HG02763 (cell line): Measurements from ENCODE around the gene EHD1.

Source experiments
- ATAC-seq: cut with Tn5 transposase; IDR thresholded peaks from one replicate; pipeline ENCODE4 v1.9.1; 2021; ENCODE audit warnings: mild to moderate bottlenecking, moderate library complexity; ENCODE audit not compliant: unreplicated experiment

The EHD1 gene

DNA sequence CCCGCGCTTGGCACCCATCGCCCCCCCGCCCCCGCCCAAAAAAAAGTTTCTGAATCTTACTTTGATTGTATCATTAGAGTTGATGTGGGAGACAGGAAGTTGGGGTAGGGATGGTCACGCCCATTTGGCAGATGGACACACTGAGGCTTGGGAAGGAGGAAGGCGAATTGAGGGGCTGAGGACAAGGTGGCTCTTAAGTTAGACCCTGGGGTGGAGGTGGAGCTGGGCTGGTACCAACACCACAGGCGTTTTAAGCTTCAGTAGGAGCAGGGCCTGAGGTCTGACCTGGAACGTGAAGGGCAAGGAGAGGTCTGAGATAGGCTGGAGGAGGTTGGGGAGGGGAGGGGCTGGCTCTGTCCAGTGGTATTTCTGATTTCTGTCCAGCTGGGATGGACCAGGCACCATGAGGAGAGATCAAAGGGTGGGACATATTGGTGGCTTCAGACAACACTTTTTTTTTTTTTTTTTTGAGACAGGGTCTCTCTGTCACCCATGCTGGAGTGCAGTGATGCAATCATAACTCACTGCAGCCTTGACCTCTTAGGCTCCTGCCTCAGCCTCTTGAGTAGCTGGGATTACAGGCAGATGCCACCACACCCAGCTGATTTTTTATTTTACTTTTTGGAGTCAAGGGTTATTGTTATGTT, 33.2 kb downstream of the EHD1 start:
- ATAC-seq, result no peak

- no peak for ATAC-seq
Measured at GRCh38 chr11:64844330-64845128, 33.9 kb downstream of the EHD1 start, which contains the start of gene CDC42BPG. TSS of gene CDC42BPG (minus strand) at chr11:64844653. CDS start at chr11:64844569, 84 bp downstream.

- ATAC-seq, result no peak
Measured at GRCh38 chr11:64843686-64844329, 34.6 kb downstream of the EHD1 start.

DNA sequence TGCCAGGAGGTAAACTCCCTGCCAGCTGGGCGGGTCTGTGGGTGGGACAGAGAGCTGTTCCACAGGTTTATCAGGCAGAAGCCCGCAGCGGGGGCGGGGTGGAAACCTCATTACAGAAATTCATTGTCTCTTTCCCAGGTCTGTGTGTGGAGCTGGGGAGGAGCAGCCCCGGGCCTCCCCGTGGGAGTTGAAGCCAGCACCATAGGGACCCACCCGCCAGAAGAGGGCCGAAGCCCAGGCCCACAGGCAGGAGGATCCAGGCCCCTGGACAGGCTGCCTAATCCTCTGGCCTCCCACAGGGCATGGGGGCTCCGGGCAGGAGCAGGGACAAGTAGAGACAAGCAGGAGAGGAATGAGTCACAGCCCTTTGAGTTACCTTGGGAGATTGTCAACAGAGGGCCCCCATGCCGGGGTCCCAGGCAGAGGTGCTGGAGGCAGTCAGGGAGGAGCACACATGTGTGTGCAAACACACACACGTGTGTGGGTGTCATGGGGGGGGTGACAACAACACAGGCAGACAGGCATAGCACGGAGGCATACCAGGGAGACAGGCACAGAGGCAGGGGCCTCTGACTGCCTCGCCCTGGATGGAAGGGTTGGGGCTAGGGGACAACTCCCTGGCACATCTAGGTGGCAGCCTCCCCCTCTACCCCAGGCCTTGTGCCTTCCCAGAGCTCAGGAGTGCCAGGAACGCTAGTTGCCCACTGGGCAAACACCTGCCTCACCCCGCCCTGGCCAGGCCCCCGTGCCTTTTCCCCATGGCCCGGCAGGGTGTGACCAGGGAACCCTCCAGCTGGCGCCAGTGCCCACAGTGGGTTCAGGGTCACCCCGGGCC, 35.4 kb downstream of the EHD1 start:
- ATAC-seq, result no peak

DNA sequence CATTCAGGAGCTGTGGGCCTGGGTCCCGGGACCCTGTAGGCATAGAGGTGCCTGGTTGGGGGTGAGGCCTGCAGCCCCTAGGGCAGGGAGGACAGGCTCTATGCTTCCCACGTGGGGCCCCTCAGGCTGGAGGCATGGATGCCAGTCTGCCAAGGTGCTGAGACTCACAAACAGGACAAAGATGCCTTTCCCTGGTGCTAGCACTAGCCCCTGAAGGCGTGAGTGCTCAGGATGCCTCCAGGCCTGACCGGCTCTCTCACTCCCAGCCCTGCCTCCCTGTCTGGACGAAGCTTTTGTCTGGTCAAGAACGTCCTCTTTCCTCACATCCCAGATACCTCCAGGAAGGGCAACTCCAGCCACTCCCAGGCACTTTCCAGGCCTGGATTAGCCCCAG, 36.1 kb downstream of the EHD1 start:
- ATAC-seq, result no peak

DNA sequence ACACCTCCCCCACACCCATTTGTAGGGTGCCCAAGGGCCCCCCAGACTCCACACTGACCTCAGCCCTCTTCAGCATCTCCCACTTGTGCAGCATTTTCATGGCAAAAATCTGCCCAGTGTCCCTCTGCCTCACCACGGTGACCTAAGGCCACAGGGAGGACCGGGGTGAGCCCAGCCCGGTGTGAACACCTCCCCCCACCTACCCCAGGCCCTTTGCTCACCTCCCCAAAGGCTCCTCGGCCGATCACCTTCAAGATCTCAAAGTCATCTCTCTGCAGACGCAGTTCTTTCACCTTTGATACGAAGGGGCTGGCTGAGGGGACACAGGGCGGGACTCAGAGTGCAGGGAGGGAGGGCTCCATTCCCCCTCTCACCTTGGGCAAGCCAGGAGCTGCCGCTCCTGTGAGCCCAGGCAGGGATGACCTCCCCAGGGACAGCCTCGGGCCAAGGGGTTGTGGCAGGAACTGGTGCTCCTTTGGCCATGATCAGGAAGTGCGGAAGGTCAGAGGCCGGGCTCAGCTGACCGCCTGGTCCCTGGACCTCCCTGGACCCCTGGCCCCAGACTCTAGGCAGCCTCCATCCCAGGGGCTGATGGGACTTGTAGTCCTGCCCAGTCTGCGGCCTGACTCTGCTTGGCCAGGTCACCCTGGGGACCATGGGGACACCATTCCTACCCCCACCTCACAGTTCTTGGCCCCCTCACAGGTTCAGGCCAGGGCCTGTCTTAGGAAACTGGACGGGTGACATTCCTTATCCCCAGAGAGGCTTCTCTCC, 36.6 kb downstream of the EHD1 start:
- ATAC-seq, result no peak

GRCh38 chr11:64839887-64840782, 38.3 kb downstream of the EHD1 start:
- no peak for ATAC-seq

GRCh38 chr11:64839335-64839734, 39.1 kb downstream of the EHD1 start:
- no peak for ATAC-seq

- ATAC-seq, result no peak
Measured at GRCh38 chr11:64838600-64839334, 39.7 kb downstream of the EHD1 start.

GRCh38 chr11:64837887-64838351, 40.5 kb downstream of the EHD1 start:
- no peak for ATAC-seq

GRCh38 chr11:64836448-64837072, 41.9 kb downstream of the EHD1 start:
- ATAC-seq, result no peak

GRCh38 chr11:64835616-64836447, 42.6 kb downstream of the EHD1 start:
- ATAC-seq, result no peak

DNA sequence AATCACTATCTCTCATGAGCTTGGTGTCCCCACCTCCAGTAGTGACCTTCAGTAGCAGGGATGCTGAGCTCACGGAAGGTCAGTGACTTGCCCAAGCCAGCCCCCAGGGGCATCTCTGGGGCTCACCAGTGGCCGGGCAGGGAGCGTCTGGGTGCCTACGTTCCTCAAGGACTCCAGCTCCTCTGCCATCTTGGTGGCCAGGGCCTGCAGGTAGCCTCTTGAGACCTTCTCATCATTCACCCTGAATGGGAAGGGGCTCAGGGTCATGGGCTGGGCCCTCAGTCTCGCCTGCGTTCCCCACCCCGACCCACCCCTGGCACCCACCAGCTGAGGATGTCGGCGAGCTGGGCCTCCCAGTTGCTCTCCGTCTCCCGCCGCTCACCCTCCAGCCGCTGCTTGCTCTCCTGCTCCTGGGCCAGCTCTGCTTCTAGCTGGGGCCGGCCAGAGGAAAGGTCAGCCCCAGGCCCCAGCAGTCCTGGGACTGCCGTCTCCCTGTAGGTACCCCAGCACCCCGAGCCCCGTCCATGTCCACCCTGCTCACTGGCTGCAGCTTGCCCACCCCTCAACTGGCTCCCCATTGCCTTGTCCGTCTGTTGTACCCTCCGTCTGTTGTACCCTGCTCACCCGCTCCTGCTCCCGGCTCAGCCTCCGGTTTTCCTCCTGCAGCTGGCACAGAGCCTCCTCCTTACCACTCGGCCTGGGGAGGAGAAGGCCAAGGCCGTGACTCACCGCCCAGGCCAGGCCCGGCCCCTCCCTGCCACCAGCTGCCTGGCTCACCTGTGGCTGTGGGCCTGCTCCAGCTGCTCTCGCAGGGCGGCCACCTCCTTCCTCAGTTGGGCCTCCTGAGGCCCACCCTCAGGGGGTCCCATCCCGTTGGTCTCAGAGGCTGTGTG, 43.5 kb downstream of the EHD1 start:
- no peak for ATAC-seq

GRCh38 chr11:64834031-64834722, 44.2 kb downstream of the EHD1 start:
- ATAC-seq, result no peak

- no peak for ATAC-seq
Measured at GRCh38 chr11:64833509-64833908, 44.9 kb downstream of the EHD1 start.

DNA sequence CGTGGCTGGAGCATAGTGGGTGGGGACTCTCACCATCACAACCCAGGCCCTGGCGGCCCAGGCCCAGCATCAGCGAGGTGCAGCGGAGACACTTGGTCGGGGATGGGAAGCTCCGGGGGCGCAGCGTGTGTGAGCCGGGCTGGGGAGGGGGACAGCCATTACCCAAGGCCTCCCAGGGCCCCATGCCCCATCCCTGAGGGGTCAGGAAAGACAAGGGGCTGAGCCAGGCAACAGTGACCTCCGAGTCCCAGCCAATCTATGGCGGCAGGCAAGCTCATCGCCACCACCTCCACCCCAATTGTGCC, 45.3 kb downstream of the EHD1 start:
- ATAC-seq, result no peak
